DMS153 treated with DMSO at 0.1 percent for 48 hours (cell line): ENCODE results near the gene ZNF664.

ENCODE experiments used
- DNase-seq: peaks from one replicate; lab custom pipeline; 2025; ENCODE audit not compliant: unreplicated experiment; lab: John Stamatoyannopoulos, UW

Gene ZNF664

GRCh38 chr12:124007826-124008570 is 35.0 kb downstream of the ZNF664 start:
- no peak for DNase-seq

DNA sequence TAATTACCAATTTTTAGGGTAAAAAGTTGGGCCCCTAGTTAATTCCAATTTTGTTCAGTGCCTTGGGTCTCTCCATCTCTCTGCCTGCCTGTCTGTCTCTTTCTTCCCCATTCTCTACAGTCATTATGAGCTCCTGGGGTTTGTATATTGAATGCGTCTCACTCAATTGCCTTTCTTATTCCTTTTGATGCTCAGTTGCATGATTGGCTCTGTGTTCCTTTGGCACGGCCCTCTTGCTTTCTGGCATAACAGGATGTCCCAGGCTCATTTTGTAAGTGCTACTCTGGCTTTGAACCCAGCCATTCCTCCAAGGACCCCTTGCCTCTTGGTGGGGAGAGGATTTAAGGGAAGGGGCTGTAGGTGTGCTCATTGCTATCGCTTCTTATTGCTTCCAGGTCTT is 35.6 kb downstream of the ZNF664 start:
- no peak for DNase-seq

GRCh38 chr12:124009781-124010180 is 36.8 kb downstream of the ZNF664 start:
- DNase-seq = no peak

GRCh38 chr12:124010687-124011086 is 37.7 kb downstream of the ZNF664 start:
- DNase-seq = no peak

GRCh38 chr12:124011435-124012115 is 38.6 kb downstream of the ZNF664 start:
- DNase-seq = no peak

DNA sequence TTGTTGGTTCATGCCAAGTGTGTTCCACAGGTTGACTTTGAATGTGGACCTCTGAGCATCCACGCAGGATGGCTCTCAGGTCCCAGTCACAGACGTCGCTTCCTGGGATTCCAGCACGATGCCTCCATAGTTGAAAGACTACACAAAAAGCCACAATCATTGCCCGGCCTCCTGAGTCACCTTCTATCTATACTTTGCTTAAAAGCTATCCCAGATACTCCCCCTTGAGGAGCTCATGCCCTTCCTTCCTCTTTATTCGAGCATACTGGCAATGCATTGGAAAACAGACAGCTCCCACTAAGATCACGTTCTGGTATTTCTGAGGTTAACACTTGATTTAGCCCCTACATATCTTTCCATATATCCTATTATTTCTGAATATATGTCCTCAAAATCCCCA is 40.1 kb downstream of the ZNF664 start:
- no peak for DNase-seq

DNA sequence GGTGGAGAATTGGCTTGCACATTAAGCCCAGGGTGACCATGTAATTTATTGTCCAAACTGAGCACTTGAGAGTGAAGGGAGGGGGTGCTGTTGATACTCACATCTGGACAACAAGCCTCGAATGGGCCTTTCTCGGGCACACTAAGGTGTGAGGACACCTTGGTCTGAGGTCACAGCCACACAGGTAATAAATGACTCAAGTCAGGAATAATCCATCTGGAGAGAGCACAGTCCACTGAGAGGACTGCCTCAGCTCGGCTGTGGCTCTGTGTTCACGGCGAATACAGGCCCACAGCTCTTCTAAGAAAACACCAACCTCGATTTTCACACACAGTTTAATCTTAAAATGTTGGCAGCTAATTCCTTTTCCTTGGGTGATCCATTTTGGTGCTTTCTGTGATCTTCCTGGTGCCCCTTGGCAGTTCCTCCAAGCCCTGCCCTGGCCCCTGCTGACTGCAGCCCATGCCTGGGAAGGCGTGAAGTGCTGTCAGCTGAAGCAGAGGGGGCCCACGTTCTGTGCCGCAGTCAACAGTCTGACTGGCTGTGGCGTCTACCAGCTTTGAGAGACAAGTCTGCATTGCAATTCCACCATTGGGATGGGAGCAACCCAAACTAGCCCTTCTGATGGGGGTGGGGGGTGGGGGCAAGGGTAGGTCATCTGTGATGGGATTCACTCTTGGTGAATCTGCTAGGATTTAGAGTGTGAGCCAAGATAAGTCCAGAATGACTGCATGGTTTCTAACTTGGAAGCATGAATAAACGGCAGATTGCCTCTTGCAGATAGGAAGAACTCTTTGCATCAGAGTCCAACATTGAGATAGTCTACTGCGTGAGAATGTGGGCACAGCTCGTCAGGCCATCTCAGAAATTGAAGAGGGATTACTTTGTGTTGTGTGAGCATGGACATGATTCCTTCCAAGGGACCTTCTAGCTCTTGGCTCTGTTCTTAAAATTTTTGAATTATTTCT is 42.8 kb downstream of the ZNF664 start:
- no peak for DNase-seq

GRCh38 chr12:124017064-124017463 is 44.0 kb downstream of the ZNF664 start:
- no peak for DNase-seq

- DNase-seq = no peak
Measured at GRCh38 chr12:124018539-124018938, 45.5 kb downstream of the ZNF664 start.

- no peak for DNase-seq
Measured at GRCh38 chr12:124019115-124019514, 46.1 kb downstream of the ZNF664 start.

DNA sequence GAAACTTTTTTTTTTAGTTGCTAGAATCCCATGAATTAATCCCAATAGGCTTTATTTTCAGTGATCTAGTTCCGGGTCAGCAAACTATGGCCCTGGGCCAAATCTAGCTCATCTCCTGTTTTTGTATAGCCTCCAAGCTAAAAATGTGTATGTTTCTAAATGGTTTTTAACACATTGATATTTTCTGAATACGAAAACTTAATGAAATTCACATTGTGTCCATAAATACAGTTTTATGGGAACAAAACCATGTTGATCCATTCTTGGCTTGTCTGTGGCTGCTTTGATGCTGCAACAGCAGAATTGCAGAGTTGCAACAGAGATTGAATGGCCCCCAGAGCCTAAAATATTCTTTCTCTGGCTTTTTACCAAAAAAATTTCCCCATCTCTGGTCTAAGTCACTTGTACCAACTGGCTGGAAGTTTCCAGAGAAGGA is 47.5 kb downstream of the ZNF664 start:
- DNase-seq = no peak

DNA sequence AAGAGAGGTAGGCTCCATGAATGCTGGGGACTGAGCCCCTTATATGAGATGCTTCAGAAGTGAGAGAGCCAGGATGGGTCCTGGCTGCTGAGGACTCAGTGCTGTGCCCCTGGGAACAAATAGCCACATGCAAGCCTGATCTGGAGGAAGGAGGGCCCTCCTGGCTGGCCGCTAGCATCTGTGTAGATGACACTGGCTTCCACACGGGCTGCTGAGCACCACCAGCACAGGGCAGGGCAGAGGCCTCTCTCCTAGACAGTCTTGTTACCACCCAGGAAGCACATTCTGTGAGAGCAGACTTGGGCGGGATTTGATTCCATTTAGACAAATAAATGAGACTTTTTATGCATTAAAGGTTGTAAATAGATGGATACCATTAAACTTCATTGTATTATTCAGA is 48.0 kb downstream of the ZNF664 start:
- DNase-seq = no peak

DNA sequence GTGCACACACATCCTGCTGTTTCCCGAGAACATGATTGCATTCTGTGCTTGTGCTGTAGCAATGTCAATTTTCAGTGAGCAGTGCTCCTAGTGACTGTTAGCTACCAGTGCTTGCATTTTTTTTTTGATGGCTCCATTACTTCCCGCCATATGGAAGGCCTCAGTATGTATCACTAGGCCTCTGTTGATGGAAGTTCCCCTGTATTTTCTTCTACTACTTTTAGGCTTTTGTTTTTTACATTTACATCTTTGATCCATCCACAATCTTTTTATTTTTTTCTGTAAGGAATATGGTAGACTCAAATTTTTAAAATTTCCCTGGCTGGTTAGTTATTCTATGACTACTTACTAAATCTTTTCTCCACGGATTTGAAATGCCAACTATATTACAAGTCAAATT is 49.1 kb downstream of the ZNF664 start:
- no peak for DNase-seq

DNA sequence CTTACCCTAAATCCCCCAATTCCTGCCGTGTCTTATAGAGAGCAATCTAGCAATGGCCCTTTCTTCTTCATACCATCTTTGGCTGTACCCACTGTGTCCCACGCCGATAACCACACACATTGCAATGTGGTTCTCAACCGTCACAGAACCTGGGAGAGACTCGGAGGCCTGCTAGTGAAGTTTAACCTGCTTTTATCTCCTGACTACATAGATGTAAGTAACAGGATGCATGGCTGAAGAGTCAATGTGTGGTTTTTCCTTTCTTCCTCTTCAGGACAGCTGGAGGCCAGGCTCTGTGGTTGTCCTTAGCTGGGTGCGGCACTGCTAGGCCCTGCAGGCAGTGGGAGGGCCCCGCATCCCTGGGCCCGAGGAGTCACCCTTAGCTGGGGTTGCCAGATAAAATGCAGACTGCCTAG is 51.3 kb downstream of the ZNF664 start:
- DNase-seq = no peak

DNA sequence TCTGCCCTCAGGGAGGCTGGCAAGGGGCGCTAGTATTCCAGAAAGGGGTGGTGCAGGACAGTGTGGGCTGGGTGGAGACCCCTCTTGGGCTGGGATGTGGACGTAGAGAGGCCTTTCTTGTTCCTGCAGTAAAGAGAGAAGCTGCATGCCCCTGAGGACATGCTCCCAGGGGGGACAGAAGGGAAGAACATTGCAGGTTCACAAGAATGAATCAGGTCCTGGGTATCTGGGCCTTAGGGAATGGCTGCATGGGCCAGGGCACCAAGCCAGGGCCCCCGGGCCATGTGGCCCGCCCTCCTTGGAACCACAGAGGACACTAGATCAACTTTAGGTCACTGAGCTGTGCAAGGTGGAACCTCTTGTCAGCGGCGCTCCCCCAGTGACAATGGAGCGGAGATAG is 51.8 kb downstream of the ZNF664 start:
- DNase-seq = no peak

DNA sequence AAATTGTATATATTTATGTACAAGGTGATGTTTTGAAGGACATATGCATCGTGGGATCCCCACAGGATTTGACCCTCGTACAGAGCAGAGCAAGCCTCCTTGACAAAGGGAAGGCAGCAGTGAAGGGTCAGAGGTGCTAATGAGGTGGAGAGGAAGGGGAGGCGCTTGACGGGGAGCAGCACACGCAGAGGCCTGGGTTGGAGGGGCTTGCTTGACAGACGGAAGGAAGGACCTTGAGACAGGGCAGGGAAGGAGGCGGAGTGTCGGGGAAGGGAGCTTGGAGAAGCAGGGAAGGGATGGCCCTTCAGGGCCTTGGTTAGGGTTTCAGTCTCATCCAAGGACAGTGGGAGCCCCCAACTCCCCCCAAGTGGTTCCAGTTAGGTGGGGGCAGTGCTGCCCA is 52.6 kb downstream of the ZNF664 start:
- DNase-seq = no peak

GRCh38 chr12:124026755-124027745 is 54.0 kb downstream of the ZNF664 start:
- DNase-seq = no peak

- DNase-seq = no peak
Measured at GRCh38 chr12:124027753-124028554, 54.9 kb downstream of the ZNF664 start.

DNA sequence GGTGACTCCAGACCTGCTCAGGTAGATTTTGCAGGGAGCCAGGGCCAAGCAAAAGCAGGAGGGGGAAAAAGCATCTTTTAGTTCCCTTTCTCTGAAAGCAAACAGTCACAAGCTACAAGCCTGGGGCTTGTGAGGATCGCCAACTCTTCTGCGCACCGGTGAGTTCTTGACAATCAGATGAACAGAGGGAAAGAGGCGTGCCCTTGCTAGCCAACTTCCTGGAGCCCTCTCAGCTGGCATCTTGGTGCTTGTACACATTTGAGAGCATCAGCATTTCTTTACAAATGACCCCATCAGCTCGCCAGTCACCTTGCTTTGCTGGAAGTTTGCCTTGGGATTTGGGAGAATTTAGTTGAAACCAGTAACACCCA is 55.5 kb downstream of the ZNF664 start:
- DNase-seq = no peak

DNA sequence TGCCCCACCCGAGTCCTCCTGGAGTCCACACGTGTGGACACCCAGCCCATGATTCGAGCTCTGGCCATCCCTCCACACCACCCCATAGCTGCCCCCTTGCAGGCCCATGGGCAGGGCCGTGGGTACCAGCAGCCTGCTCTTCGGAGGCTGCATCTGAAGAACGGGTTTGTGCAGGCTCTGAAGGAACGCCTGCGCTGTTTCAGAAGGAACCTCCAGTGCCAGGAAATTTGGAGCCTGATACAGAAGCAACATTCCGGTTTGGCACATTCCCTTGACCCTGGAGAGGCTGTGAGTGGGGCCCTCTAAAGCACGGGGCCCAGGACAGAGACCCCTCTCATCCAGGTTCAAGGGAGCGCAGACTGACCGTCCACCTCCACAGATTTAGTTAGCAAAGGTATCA is 57.0 kb downstream of the ZNF664 start:
- no peak for DNase-seq
